OCI-LY1 (cell line): ENCODE results near the gene CRIM1.

Experiments used
- CTCF ChIP-seq: fragments of 200-600 bp; sonication (generic), shearing (Covaris generic); IDR thresholded peaks from 2 replicates; pipeline ENCODE4 v1.5.1; 2017; ENCODE audit warnings: mild to moderate bottlenecking, antibody characterized with exemption, low read length, moderate library complexity, mixed read lengths
- EZH2 ChIP-seq: fragments of 200-600 bp; sonication (generic), shearing (Covaris generic); IDR thresholded peaks from 2 replicates; pipeline ENCODE4 v1.8.0; 2017; ENCODE audit warnings: borderline replicate concordance, mixed run types, mild to moderate bottlenecking, antibody characterized with exemption, low read length, moderate library complexity, mixed read lengths

GRCh38 chr2:36397728-36398413 lies 42.3 kb downstream of the CRIM1 start:
- TF ChIP-seq CTCF (no peak), EZH2 (no peak)
